GM12892 (cell line): Measurements from ENCODE around the gene CNPY1.

Experiments used
- POLR2A ChIP-seq: IDR thresholded peaks from 2 replicates; pipeline ENCODE4 v1.6.1; 2011; ENCODE audit warnings: low read depth, low read length, control low read depth
- POLR2AphosphoS5 ChIP-seq: IDR thresholded peaks from 2 replicates; pipeline ENCODE4 v1.6.1; 2011; ENCODE audit warnings: low read depth, low read length, control low read depth
- TAF1 ChIP-seq: IDR thresholded peaks from 2 replicates; pipeline ENCODE4 v1.6.1; 2011; ENCODE audit warnings: low read depth, mild to moderate bottlenecking, control low read depth, low read length, borderline replicate concordance

GRCh38 chr7:155461631-155462030 lies 84.7 kb downstream of the CNPY1 start:
- TF ChIP-seq POLR2AphosphoS5 (no peak), POLR2A (no peak), TAF1 (no peak)
